Psoas muscle (tissue), 8 donors: ENCODE measurements around the gene CPE. TPM values are rescaled to one million over a fixed set of nuclear protein-coding genes. Genes with fewer than 3 reads are reported as not detected.

Source experiments
- ATAC-seq, 4 donors: fragments of 200-7000 bp; cut with Tn5 transposase; one replicate each; pipeline ENCODE4 v1.9.1; 2020; ENCODE audit warnings: moderate library complexity in 3 of 4, mild to moderate bottlenecking in 2 of 4
- DNase-seq, 2 donors: peaks; one replicate each; pipeline ENCODE4 v3.0.0-alpha.2; 2020
- H3K27ac ChIP-seq: fragments of 200-600 bp; one replicate; pipeline ENCODE4 v1.8.0; 2022
- H3K27me3 ChIP-seq, 3 donors: fragments of 200-600 bp in 1 of 3; one replicate each; pipeline versions ENCODE4 v1.6.1 to v1.8.0; 2013 to 2022; ENCODE audit warnings: low read length in 2 of 3, mild to moderate bottlenecking in 2 of 3, moderate library complexity in 1 of 3; ENCODE audit not compliant: insufficient read depth in 3 of 3
- H3K36me3 ChIP-seq, 2 donors: fragments of 200-600 bp in 1 of 2; one replicate each; pipeline versions ENCODE4 v1.6.1 to v1.8.0; 2013 to 2022; ENCODE audit warnings: low read depth in 1 of 2, mild to moderate bottlenecking in 1 of 2, moderate library complexity in 1 of 2; ENCODE audit not compliant: insufficient read depth in 1 of 2
- H3K4me1 ChIP-seq: fragments of 200-600 bp; one replicate; pipeline ENCODE4 v1.8.0; 2022
- H3K4me3 ChIP-seq: fragments of 200-600 bp; one replicate; pipeline ENCODE4 v1.8.0; 2022; ENCODE audit warnings: mild to moderate bottlenecking
- H3K9me3 ChIP-seq: fragments of 200-600 bp; one replicate; pipeline ENCODE4 v1.8.0; 2022
- CTCF ChIP-seq: fragments of 200-600 bp; IDR thresholded peaks from one replicate; pipeline ENCODE4 v1.8.0; 2022; ENCODE audit warnings: antibody characterized with exemption
- WGBS, 3 donors: extraction: QIAGEN DNeasy Blood & Tissue Kit; methylation state at CpG; one replicate each; pipeline versions ENCODE4 v1.1.6 to v1.1.7; 2013; 5-methylcytosine and 5-hydroxymethylcytosine counted together
- intact Hi-C, 2 donors: fragments of 100-400 bp; cut with DNase I; formaldehyde crosslinking; loops; one replicate each; pipeline versions ENCODE4 v1.11.0 to v1.14.2; 2022
- polyA plus RNA-seq, 3 donors: library from polyadenylated mRNA; stranded (reverse); fragments of 200-250 nt; gene quantifications; one replicate each; pipeline ENCODE4 v1.2.3, GENCODE V29; 2013
- total RNA-seq, 4 donors: library from RNA; stranded (reverse); fragmentation: NEBNext Ultra II Directional in 2 of 4; extraction: Animal tissue kit (Norgen Biotek cat#: 25700) in 2 of 4; gene quantifications; one replicate each; pipeline versions ENCODE4 v1.2.1 to v1.2.4, GENCODE V29; 2021 to 2023
- donor health status: healthy with polysubstance abuse.
- donor health status: DM: no; HTN: no; CAD: no; lungs with moderate emphysema.
- donor health status: Bipolar disorder and iron deficiency.
- donor health status: healthy.
- donor health status: DM: yes; HTN: yes; CAD: no.
- donor health status: DM: no; HTN: no; CAD: no.
- donor health status: DM: no; HTN: no; CAD: no.
- donor health status: DM: yes; HTN: yes; CAD: no.

Gene CPE
- total and polyA plus RNA-seq, 7 donors = 9.4 to 34.8 (median 12.2) TPM

- TF ChIP-seq CTCF = no peak
- H3K27me3 ChIP-seq = no peaks in the 10 kb centered on the region
- H3K36me3 ChIP-seq = no peaks in the 10 kb centered on the region
- H3K27ac ChIP-seq = no peak overlapping the region
- DNase-seq (no peak), ATAC-seq (no peak)
- H3K9me3 ChIP-seq = no peaks in the 10 kb centered on the region
- no peak overlapping the region for H3K4me3 ChIP-seq
- intact Hi-C loops = no loop called here
- no peaks in the 10 kb centered on the region for H3K4me1 ChIP-seq
Observed at GRCh38 chr4:165393051-165393450, 14.2 kb downstream of the CPE start.

GRCh38 chr4:165393704-165394103 lies 14.9 kb downstream of the CPE start:
- no peaks in the 10 kb centered on the region for H3K9me3 ChIP-seq
- 65 to 93% (median 70%) methylated on average over 2 of the region's 2 CpGs for WGBS, 3 donors
- no peak for TF ChIP-seq CTCF
- intact Hi-C loops = no loop called here
- H3K4me1 ChIP-seq = no peaks in the 10 kb centered on the region
- H3K27ac ChIP-seq = no peak overlapping the region
- DNase-seq (no peak), ATAC-seq (no peak)
- H3K27me3 ChIP-seq = no peaks in the 10 kb centered on the region
- H3K36me3 ChIP-seq = no peaks in the 10 kb centered on the region
- H3K4me3 ChIP-seq = no peak overlapping the region

DNA sequence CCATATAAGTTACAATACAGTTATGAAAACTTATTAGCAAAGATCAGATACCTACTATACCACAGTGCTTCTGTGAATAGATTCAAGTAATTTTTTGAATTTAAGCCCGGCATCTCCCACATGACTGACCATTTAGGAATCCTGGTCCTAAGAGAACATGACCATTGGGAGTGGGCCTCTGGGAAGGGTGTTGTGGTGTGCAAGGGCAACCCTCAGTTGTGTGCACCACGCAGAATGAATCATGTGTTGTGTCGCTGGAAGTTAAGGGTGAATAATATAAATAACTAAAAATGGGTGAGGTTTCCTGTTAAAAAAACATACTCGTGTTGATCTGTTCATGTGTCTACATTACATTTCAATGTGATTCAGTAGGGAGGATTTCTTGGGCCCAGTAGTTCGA lies 15.5 kb downstream of the CPE start:
- H3K4me1 ChIP-seq = no peaks in the 10 kb centered on the region
- H3K27me3 ChIP-seq = no peaks in the 10 kb centered on the region
- 74 to 80% (median 75%) methylated on average over 5 of the region's 5 CpGs for WGBS, 3 donors
- DNase-seq (no peak), ATAC-seq (no peak)
- H3K36me3 ChIP-seq = no peaks in the 10 kb centered on the region
- TF ChIP-seq CTCF = no peak
- H3K27ac ChIP-seq = no peak overlapping the region
- H3K4me3 ChIP-seq = no peak overlapping the region
- no peaks in the 10 kb centered on the region for H3K9me3 ChIP-seq
- intact Hi-C loops = no loop called here

GRCh38 chr4:165398570-165398969 lies 19.8 kb downstream of the CPE start:
- intact Hi-C loops = no loop called here
- DNase-seq = no peak
- no peak overlapping the region for H3K27ac ChIP-seq
- no peaks in the 10 kb centered on the region for H3K4me1 ChIP-seq
- WGBS, 3 donors = 3 to 9% (median 7%) methylated on average over 1 of the region's 1 CpG
- H3K27me3 ChIP-seq = no peaks in the 10 kb centered on the region
- no peaks in the 10 kb centered on the region for H3K36me3 ChIP-seq
- TF ChIP-seq CTCF = no peak
- no peaks in the 10 kb centered on the region for H3K9me3 ChIP-seq
- ATAC-seq = no peak
- H3K4me3 ChIP-seq = no peak overlapping the region

DNA sequence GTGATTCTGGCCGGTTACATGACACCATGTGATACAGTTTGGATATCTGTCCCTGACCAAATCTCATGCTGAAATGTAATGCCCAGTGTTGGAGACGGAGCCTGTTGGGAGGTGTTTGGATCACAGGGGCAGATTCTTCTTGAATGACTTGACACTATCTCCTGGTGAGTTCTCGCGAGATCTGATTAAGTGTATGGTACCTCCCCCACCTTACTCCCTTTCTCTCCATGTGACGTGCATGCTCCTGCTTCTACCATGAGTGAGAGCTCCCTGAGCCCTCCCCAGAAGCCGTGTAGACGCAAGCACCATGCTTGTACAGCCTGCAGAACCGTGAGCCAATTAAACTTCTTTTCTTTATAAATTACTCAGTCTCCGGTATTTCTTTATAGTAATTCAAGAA lies 23.6 kb downstream of the CPE start:
- intact Hi-C loops = no loop called here
- no peaks in the 10 kb centered on the region for H3K27me3 ChIP-seq

More for the DNA sequence above, 23.6 kb downstream of the CPE start:
- 73 to 80% (median 77%) methylated on average over 9 of the region's 9 CpGs for WGBS, 3 donors
- no peaks in the 10 kb centered on the region for H3K36me3 ChIP-seq
- no peaks in the 10 kb centered on the region for H3K9me3 ChIP-seq
- H3K27ac ChIP-seq = no peak overlapping the region
- no peak overlapping the region for H3K4me3 ChIP-seq
- no peak for DNase-seq
- ATAC-seq = no peak
- H3K4me1 ChIP-seq = no peaks in the 10 kb centered on the region
- TF ChIP-seq CTCF = no peak
